GM18505 (cell line): ENCODE measurements around the gene HIGD1C.

Experiments
- ATAC-seq: cut with Tn5 transposase; IDR thresholded peaks from one replicate; pipeline ENCODE4 v1.9.1; 2021; ENCODE audit not compliant: unreplicated experiment
- POLR2A ChIP-seq: IDR thresholded peaks from 4 replicates; pipeline ENCODE4 v1.6.1; 2011; ENCODE audit warnings: borderline replicate concordance; ENCODE audit not compliant: insufficient read depth, insufficient read length; ENCODE audit errors: extremely low read depth

The HIGD1C gene

DNA sequence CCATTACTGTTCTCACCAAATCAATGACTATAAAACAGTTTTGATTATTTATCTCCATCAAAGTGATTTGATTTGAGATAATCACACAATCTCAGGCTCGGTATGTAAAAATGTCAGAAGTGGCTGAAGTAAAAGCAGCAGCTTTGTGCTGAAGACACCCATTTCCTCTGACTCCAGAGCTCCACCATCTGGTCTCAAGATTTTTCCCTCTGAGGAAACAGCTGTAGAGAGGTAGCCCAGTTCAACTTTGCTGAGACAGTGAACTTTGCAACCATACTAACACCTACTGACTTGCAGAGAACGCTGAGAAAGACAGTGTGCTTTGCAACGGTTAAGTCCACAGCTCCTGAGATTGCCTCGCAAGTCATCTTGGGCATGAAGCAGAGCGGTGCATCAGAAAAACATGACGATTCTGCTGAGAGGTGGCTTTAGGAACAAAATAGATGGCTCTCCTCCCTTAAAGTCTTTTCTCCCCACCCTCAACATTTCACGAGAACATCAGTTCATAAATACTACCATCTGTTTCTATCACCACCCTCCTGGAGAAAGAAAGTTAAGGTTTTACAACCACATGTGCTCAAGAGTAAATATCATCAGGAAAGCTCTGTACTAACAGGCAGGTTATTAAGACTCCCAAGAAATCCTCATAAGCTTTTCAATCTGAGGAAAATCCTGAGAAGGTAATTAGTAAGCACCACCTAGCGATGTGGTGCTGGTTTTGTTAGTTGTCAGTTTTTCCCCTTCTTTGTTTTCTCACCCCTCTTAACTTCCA is 34.8 kb downstream of the HIGD1C start:
- no peak for TF ChIP-seq POLR2A
- no peak for ATAC-seq

- TF ChIP-seq POLR2A, result no peak
- ATAC-seq, result no peak
Observed at GRCh38 chr12:50988051-50988450, 35.7 kb downstream of the HIGD1C start.

GRCh38 chr12:50988871-50989270 is 36.5 kb downstream of the HIGD1C start:
- no peak for ATAC-seq
- no peak for TF ChIP-seq POLR2A

DNA sequence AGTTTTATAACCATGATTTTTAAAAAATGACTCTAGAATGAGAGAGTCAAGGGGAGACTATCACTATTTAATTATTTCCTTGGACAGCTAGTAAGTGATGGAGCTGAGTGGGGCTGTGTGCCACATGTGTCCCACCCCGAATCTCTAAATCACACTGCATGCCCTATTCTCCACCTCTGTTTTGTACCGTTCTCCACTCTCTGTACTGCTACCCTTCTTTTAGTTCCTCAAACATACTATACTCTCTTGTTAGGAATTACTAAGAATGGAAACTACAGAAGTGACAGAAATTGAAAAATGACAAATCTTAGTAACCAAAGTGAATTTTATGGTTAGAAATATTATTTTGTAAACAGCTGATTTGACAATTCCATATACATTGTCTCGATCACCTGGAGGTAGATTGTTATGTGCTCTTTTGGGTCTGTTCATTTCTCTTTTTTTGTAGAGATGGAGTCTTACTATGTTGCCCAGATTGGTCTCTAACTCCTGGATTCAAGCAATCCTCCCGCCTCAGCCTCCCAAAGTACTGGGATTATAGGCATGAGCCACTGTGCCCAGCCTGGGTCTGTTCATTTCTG is 37.9 kb downstream of the HIGD1C start:
- no peak for ATAC-seq
- no peak for TF ChIP-seq POLR2A

DNA sequence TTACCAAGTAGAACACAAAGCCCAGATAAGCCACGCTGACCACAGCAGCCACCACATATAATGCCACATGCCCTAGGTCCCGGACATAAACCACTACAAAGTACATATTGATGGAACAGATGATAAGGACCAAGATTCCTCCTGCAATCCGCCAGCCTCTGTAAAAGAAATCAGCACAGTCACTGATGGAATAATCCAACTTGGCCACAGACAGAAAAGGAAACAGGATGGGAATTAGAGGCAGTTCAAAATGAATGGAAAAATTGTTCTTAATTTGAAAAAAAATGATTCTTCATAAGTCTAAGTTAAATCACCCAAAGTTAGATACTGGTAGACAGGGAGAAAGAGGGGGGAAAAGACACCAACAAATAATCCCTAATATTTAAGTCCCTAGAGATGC is 38.4 kb downstream of the HIGD1C start:
- TF ChIP-seq POLR2A, result no peak

GRCh38 chr12:50991291-50991690 is 38.9 kb downstream of the HIGD1C start:
- no peak for ATAC-seq
- TF ChIP-seq POLR2A, result no peak

More for the DNA sequence above, 38.4 kb downstream of the HIGD1C start:
- ATAC-seq, result no peak

DNA sequence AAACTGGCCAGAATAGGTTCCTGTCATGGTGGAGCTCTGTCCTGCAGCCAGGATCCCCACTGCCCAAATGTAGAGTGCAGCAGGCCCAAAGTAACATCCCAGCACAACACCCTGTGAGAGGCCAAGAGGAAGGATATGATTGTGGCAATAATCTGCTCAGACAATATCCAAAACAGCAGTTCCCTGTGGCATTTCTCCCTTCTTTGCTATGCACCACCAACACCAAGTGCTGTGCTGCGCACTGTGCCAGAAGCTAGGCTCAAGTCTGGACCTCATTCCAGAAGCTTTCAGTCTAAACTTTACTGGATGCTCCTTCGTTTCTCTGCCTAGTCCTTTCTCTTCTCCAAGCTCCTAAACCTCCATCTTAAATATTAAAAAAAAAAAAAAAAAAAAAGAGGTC is 40.5 kb downstream of the HIGD1C start:
- no peak for TF ChIP-seq POLR2A
- no peak for ATAC-seq

DNA sequence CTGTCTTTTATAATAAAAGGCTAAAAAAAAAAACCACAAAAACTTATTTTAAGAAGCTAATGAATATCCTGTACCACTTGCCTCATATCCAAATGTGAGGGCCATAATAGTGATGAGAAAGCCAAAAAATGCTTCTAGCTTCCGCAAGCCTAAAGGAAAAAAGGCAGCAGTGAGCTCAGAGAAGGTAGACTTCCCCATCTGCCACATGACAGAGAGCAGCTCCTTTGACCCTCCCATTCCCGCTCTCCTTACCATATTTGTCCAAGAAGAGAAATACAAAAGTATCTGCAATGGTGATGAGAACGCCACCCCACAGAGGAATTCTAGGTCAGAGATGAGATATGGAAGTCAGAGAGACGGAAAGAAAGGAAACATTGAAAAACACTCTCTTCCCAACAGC is 46.7 kb downstream of the HIGD1C start:
- no peak for ATAC-seq
- TF ChIP-seq POLR2A, result no peak

- ATAC-seq, result no peak
Observed at GRCh38 chr12:51000245-51000644, 47.9 kb downstream of the HIGD1C start.

GRCh38 chr12:51001799-51002198 is 49.5 kb downstream of the HIGD1C start:
- no peak for ATAC-seq
- no peak for TF ChIP-seq POLR2A

More at GRCh38 chr12:51000245-51000644, 47.9 kb downstream of the HIGD1C start:
- no peak for TF ChIP-seq POLR2A

DNA sequence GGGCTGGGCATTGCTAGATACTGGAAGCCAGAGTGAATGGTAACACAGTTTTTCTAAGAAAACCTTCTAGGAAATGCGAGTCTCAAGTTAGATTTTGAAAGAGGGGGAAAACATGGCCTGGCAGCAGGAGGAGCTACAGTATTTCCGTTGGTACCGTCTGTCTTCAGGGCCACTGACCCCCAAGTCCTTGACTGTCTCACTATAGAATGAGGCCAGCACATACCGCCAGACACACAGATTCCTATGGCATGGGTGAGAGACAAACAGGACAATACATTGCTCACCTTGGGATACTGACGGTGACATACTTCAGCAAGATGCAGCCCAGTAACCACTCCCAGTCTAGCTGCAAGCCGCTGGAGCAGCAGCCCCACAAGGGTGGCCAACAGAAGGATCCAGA is 52.2 kb downstream of the HIGD1C start:
- no peak for TF ChIP-seq POLR2A
- no peak for ATAC-seq

- no peak for TF ChIP-seq POLR2A
- ATAC-seq, result no peak
Observed at GRCh38 chr12:51005030-51005429, 52.7 kb downstream of the HIGD1C start.

GRCh38 chr12:51005671-51006070 is 53.3 kb downstream of the HIGD1C start:
- ATAC-seq, result no peak
- no peak for TF ChIP-seq POLR2A

DNA sequence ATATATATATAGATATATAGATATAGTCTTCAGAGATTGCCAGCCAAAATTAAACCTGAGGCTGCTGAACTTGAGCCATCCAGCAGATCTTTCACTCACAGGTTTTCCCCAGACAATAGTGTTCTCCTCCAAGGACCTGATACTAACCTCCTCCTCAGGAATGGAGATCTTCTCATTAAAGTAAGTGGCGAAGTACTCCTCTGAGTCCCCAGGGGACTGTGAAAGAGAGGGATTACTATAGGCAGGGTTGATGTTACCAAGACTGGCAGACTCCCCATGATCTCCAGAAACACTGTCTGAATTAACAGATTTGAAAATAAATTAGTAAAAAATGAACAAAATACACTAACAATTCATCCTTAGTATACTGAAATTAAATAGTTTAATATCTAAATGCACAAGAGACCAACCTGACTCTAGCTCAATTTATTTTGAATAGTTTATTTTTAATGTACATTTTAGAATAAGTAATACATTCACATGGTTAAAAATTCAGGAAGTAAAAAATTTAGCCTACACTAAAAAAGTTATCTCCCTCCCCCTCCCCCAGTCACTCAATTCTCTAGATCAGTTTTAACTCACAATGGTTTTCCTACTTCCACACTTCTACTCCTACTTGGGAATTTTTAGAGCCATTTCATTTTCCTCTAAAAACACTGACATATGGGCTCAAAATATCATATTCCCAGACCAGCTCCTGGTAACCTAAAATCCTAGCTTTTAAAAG is 56.1 kb downstream of the HIGD1C start:
- no peak for ATAC-seq
- no peak for TF ChIP-seq POLR2A
